ENCODE data around the gene CPED1.

DNA sequence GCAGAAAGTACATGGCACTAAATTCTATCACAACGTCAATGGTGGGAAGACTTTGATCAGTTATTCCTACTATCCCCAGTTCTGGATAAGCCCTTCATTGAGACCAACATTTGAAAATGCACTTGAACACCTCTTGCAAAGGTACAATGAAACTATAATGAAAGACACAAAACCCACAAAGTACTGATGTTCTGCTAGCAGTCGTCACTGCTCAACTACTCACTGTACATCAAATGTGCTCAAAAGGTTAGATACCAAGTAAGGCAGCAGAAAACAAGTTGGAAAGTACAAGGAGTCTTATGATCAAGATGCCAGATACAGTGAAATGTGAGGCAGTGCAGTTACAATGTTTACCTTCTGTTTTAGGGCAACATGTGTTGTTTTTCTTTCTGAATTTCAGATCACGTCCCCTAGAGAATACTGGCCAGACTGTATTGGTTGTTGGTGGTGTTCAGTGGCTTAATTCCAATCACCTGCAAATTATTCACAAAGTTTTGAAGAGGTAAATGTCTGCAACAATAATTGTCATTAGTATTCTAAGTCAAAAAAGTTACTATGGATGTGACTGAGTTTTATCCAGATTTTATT lies 277.9 kb downstream of the CPED1 start:
- TF ChIP-seq POLR2AphosphoS5 (IDR thresholded peaks at IDR 0.05) (no peak), EP300 (IDR thresholded peaks at IDR 0.05; ENCODE audit: low read depth) (no peak), POLR2A (IDR thresholded peaks at IDR 0.05) (no peak)
- TF ChIP-seq, protein P1, sequence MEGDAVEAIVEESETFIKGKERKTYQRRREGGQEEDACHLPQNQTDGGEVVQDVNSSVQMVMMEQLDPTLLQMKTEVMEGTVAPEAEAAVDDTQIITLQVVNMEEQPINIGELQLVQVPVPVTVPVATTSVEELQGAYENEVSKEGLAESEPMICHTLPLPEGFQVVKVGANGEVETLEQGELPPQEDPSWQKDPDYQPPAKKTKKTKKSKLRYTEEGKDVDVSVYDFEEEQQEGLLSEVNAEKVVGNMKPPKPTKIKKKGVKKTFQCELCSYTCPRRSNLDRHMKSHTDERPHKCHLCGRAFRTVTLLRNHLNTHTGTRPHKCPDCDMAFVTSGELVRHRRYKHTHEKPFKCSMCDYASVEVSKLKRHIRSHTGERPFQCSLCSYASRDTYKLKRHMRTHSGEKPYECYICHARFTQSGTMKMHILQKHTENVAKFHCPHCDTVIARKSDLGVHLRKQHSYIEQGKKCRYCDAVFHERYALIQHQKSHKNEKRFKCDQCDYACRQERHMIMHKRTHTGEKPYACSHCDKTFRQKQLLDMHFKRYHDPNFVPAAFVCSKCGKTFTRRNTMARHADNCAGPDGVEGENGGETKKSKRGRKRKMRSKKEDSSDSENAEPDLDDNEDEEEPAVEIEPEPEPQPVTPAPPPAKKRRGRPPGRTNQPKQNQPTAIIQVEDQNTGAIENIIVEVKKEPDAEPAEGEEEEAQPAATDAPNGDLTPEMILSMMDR (IDR thresholded peaks at IDR 0.05): no peak

All from transverse colon (tissue), 4 donors.